ENCODE results near the gene ARHGAP15.

GRCh38 chr2:143710196-143710595 lies 581.0 kb downstream of the ARHGAP15 start:
- TF ChIP-seq CTCF (IDR thresholded peaks at IDR 0.05; ENCODE audit: low read depth, low read length, poor library complexity, severe bottlenecking) = no peak
- TF ChIP-seq EZH2phosphoT487 (IDR thresholded peaks at IDR 0.05; ENCODE audit: borderline replicate concordance, low read length) = no peak
